GM12878 (cell line): ENCODE results near the gene TTI1. TPM values are rescaled to one million over a fixed set of nuclear protein-coding genes. Genes with fewer than 3 reads are reported as not detected.

Source experiments
- ATAC-seq: fragments of 200-7000 bp; cut with Tn5 transposase; 3 replicates; pipeline ENCODE4 v1.9.1; 2020; ENCODE audit warnings: mild to moderate bottlenecking, moderate library complexity
- BruUV-seq: library from RNA; stranded (reverse); fragments of 400-500 nt; replicated peaks from 2 replicates; lab custom pipeline; 2021; lab: Mats Ljungman, UMichigan
- CTCF ChIA-PET: fragments of 300-600 bp; sonication (Branson Sonifier 250); formaldehyde crosslinking; extraction: SDS; loops from one replicate; lab custom pipeline; 2021; ENCODE audit warnings: inconsistent platforms; lab: Yijun Ruan, JAX
- POLR2A ChIA-PET: fragments of 350-600 bp; formaldehyde crosslinking; extraction: SDS; loops from one replicate; lab custom pipeline; 2021; ENCODE audit warnings: inconsistent platforms; lab: Charles Lee
- RAD21 ChIA-PET: fragments of 300-600 bp; sonication (Branson Sonifier 250); formaldehyde crosslinking; loops from one replicate; lab custom pipeline; 2023; ENCODE audit warnings: antibody characterized with exemption; ENCODE audit not compliant: unreplicated experiment; lab: Charles Lee
- SMC1A ChIA-PET: fragments of 300-600 bp; sonication (Branson Sonifier 250); formaldehyde crosslinking; loops from one replicate; lab custom pipeline; 2023; ENCODE audit not compliant: unreplicated experiment, uncharacterized antibody; lab: Charles Lee
- DNase-seq: peaks from one replicate; pipeline ENCODE4 v3.0.0-alpha.2; 2011; ENCODE audit warnings: low read depth, low spot score
- FAIRE-seq: peaks from 3 replicates; lab custom pipeline; 2011; peaks lifted over from hg19 to GRCh38; lab: Jason Lieb, UNC
- H2AFZ ChIP-seq: 2 replicates; pipeline ENCODE4 v1.6.0; 2011; ENCODE audit warnings: low read depth, low read length, control low read depth; ENCODE audit not compliant: control insufficient read depth
- H3K27ac ChIP-seq: 2 replicates; pipeline ENCODE4 v1.5.1; 2011; ENCODE audit warnings: control low read depth; ENCODE audit not compliant: control insufficient read depth, insufficient read depth
- H3K27me3 ChIP-seq, 2 experiments: replicated peaks in 1 of 2; 2 replicates each; pipeline versions ENCODE4 v1.6.0 to v1.6.1; 2011; ENCODE audit warnings: low read length in 1 of 2; ENCODE audit not compliant: control insufficient read depth in 2 of 2, insufficient read depth in 2 of 2
- H3K36me3 ChIP-seq, 2 experiments: 2 replicates each; pipeline ENCODE4 v1.5.1; 2011; ENCODE audit warnings: low read length in 1 of 2; ENCODE audit not compliant: control insufficient read depth in 2 of 2, insufficient read depth in 2 of 2
- H3K4me1 ChIP-seq: 2 replicates; pipeline ENCODE4 v1.6.1; 2011; ENCODE audit warnings: mild to moderate bottlenecking, low read length, moderate library complexity, mixed read lengths; ENCODE audit not compliant: control insufficient read depth, insufficient read depth
- H3K4me2 ChIP-seq: 2 replicates; pipeline ENCODE4 v1.6.0; 2011; ENCODE audit warnings: control low read depth; ENCODE audit not compliant: control insufficient read depth, insufficient read depth
- H3K4me3 ChIP-seq: fragments of 200-600 bp; sonication (generic); 2 replicates; pipeline ENCODE4 v1.5.1; 2016
- H3K79me2 ChIP-seq: 2 replicates; pipeline ENCODE4 v1.6.0; 2011; ENCODE audit warnings: low read length; ENCODE audit not compliant: control insufficient read depth, insufficient read depth
- H3K9ac ChIP-seq: 2 replicates; pipeline ENCODE4 v1.8.0; 2011; ENCODE audit warnings: low read length, control low read depth, mixed read lengths; ENCODE audit not compliant: control insufficient read depth, insufficient read depth
- H3K9me3 ChIP-seq: replicated peaks from 3 replicates; pipeline ENCODE4 v1.5.1; 2011; ENCODE audit warnings: mild to moderate bottlenecking, low read length; ENCODE audit not compliant: control insufficient read depth, insufficient read depth
- H4K20me1 ChIP-seq: 2 replicates; pipeline ENCODE4 v1.6.0; 2011; ENCODE audit not compliant: control insufficient read depth, insufficient read depth
- EED ChIP-seq: sonication (generic); IDR thresholded peaks from 2 replicates; pipeline ENCODE4 v1.6.1; 2016; ENCODE audit warnings: antibody characterized with exemption, low read depth
- EP300 ChIP-seq, 2 experiments: fragments of 150-350 bp in 1 of 2; IDR thresholded peaks; 2 replicates each; pipeline ENCODE4 v1.6.1; 2011 to 2012; ENCODE audit warnings: low read depth in 2 of 2, low read length in 2 of 2, borderline replicate concordance in 1 of 2, improper control_type of control experiment in 1 of 2, inconsistent platforms in 1 of 2; ENCODE audit not compliant: control insufficient read depth in 1 of 2
- HCFC1 ChIP-seq: fragments of 150-350 bp; IDR thresholded peaks from 2 replicates; pipeline ENCODE4 v1.6.1; 2014; ENCODE audit warnings: low read length
- IKZF2 ChIP-seq, 2 experiments: fragments of 450-650 bp; IDR thresholded peaks; 2 replicates each; pipeline ENCODE4 v1.6.1; 2017; ENCODE audit warnings: mild to moderate bottlenecking in 2 of 2, moderate library complexity in 2 of 2
- JUND ChIP-seq: IDR thresholded peaks from 2 replicates; pipeline ENCODE4 v1.6.1; 2012; ENCODE audit warnings: low read depth, mild to moderate bottlenecking, low read length, improper control_type of control experiment, moderate library complexity
- MTA2 ChIP-seq: fragments of 450-650 bp; IDR thresholded peaks from 2 replicates; pipeline ENCODE4 v1.6.1; 2016; ENCODE audit warnings: low read depth, mild to moderate bottlenecking, moderate library complexity
- MTA3 ChIP-seq: IDR thresholded peaks from 2 replicates; pipeline ENCODE4 v1.6.1; 2012; ENCODE audit warnings: low read length, inconsistent platforms, borderline replicate concordance
- MYC ChIP-seq: IDR thresholded peaks from 2 replicates; pipeline ENCODE4 v1.6.1; 2011; ENCODE audit warnings: mild to moderate bottlenecking, low read length, moderate library complexity, inconsistent platforms; ENCODE audit not compliant: insufficient read depth, insufficient replicate concordance, insufficient read length, severe bottlenecking
- NFYB ChIP-seq: IDR thresholded peaks from 2 replicates; pipeline ENCODE4 v1.6.1; 2011; ENCODE audit warnings: low read depth, mild to moderate bottlenecking, low read length, improper control_type of control experiment, moderate library complexity; ENCODE audit not compliant: insufficient read depth
- POU2F2 ChIP-seq: IDR thresholded peaks from 3 replicates; pipeline ENCODE4 v1.6.1; 2011; ENCODE audit warnings: low read depth, mild to moderate bottlenecking, low read length, borderline replicate concordance
- RBBP5 ChIP-seq: fragments of 200-600 bp; sonication (generic); conservative IDR thresholded peaks from 2 replicates; pipeline ENCODE4 v1.6.1; 2016
- RELA ChIP-seq: fragments of 450-650 bp; IDR thresholded peaks from 2 replicates; pipeline ENCODE4 v1.8.0; 2014; ENCODE audit warnings: borderline replicate concordance; ENCODE audit not compliant: partially characterized antibody
- RUNX3 ChIP-seq: IDR thresholded peaks from 2 replicates; pipeline ENCODE4 v1.6.1; 2012; ENCODE audit warnings: low read length, inconsistent platforms
- SRF ChIP-seq, 2 experiments: IDR thresholded peaks; 2 replicates each; pipeline ENCODE4 v1.6.1; 2011; ENCODE audit warnings: low read depth in 2 of 2, low read length in 2 of 2, mild to moderate bottlenecking in 1 of 2, moderate library complexity in 1 of 2
- SUZ12 ChIP-seq: fragments of 200-600 bp; sonication (generic); IDR thresholded peaks from one replicate; pipeline ENCODE4 v1.6.1; 2018; ENCODE audit warnings: antibody characterized with exemption, mild to moderate bottlenecking; ENCODE audit not compliant: unreplicated experiment
- ZNF217 ChIP-seq: fragments of 450-650 bp; IDR thresholded peaks from 2 replicates; pipeline ENCODE4 v1.6.1; 2017; ENCODE audit warnings: antibody characterized with exemption, mild to moderate bottlenecking
- ZNF384 ChIP-seq: IDR thresholded peaks from 2 replicates; pipeline ENCODE4 v1.6.1; 2012; ENCODE audit warnings: low read depth, mild to moderate bottlenecking, low read length, improper control_type of control experiment, borderline replicate concordance
- ZNF622 ChIP-seq: fragments of 450-650 bp; IDR thresholded peaks from 2 replicates; pipeline ENCODE4 v1.6.1; 2017; ENCODE audit warnings: mild to moderate bottlenecking, inconsistent platforms
- WGBS: methylation state at CpG from one replicate; pipeline ENCODE4 v1.1.6; 2016; ENCODE audit warnings: low lambda C conversion rate; ENCODE audit not compliant: insufficient replicate concordance, insufficient coverage; ENCODE audit errors: missing lambda C conversion rate; 5-methylcytosine and 5-hydroxymethylcytosine counted together
- in situ Hi-C: fragments of 300-500 bp; cut with MboI; formaldehyde crosslinking; loops from 9 replicates; pipeline ENCODE4 v1.14.3; 2018; ENCODE audit warnings: mixed read lengths
- intact Hi-C: fragments of 100-400 bp; cut with micrococcal nuclease; formaldehyde crosslinking; loops from one replicate; pipeline ENCODE4 v1.14.2; 2022; ENCODE audit not compliant: unreplicated experiment
- polyA plus RNA-seq, 11 experiments: library from polyadenylated mRNA; depleted of rRNA in 4 of 11; unstranded in 6 of 11; stranded (reverse) in 5 of 11; fragments of >200 nt; fragmentation: Nextera tagmentation in 4 of 11; fragmentation: Illumina TruSeq in 1 of 11; extraction: Ambion mirVana in 4 of 11; extraction: Trizol in 1 of 11; gene quantifications; 1 replicate in 1 of 11; 2 replicates in 10 of 11; pipeline versions ENCODE4 v1.2.1 to v1.2.3, GENCODE V29; 2011 to 2016; ENCODE audit warnings: inconsistent platforms in 2 of 11, missing spikeins in 2 of 11, low read depth in 1 of 11
- total RNA-seq, 4 experiments: library from RNA; depleted of rRNA in 3 of 4; stranded (reverse); fragments of >200 nt in 3 of 4; fragmentation: Illumina TruSeq in 1 of 4; extraction: Trizol in 1 of 4; gene quantifications; 2 replicates each; pipeline versions ENCODE4 v1.2.1 to v1.2.3, GENCODE V29; 2013 to 2021
- TF ChIP-seq, protein P1 (sequence below): IDR thresholded peaks from 2 replicates; pipeline ENCODE4 v1.6.1; 2012; ENCODE audit warnings: low read depth, low read length, improper control_type of control experiment
- TF ChIP-seq, protein P2 (sequence below): fragments of 450-650 bp; IDR thresholded peaks from 2 replicates; pipeline ENCODE4 v1.6.1; 2017; ENCODE audit warnings: borderline replicate concordance
- TF ChIP-seq, protein P3 (sequence below): fragments of 450-650 bp; IDR thresholded peaks from 2 replicates; pipeline ENCODE4 v1.6.1; 2014; ENCODE audit warnings: mild to moderate bottlenecking

TTI1 gene
- total and polyA plus RNA-seq, 10 of the 15 experiments (the other 5 are each of a cell fraction or from before 2014, with no cell fraction given): 5.3 to 44.6 (median 24.9) TPM

DNA sequence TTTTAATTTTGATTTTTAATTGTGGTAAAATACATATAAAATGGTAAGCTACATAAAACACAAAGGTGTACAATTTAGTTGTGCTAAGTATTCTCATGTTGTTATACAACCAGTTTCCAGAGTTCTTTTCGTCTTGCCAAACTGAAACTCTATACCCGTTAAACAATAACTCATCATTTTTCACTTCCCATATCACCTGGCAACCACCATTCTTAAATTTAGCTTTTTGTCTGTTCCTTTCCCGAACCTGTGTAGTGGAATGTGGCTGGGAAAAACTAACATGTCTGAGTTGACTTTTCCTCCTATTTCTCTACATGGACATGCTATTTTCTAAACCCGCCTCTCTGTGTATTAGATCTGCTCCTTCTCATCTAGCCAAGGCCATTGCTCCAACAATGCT, 27.9 kb upstream of the TTI1 start:
- in situ Hi-C loops: loop anchor here (25.0 kb wide), 1 partner anchor 101 kb away; the partner anchor contains the start of gene TGM2
- Histone ChIP-seq H3K4me1 (peaks cover 24% of the 10 kb centered on the region), H3K36me3 (peaks cover 21 to 29% of the 10 kb centered on the region in 2 experiments), H3K9ac (no peak overlapping the region), H3K4me2 (peak overlapping the region; percentile 65), H2AFZ (no peak overlapping the region), H3K27me3 (no peaks in the 10 kb centered on the region), H4K20me1 (no peaks in the 10 kb centered on the region), H3K27ac (peak overlapping the region; percentile 46), H3K9me3 (peaks cover 2% of the 10 kb centered on the region; the same call in 1 of the 3 replicates), H3K4me3 (no peak overlapping the region), H3K79me2 (no peaks in the 10 kb centered on the region; the same call in 1 of the 2 replicates)
- WGBS: 11% methylated on average over 4 of the region's 4 CpGs
- intact Hi-C loops: no loop called here
- BruUV-seq: no TSS peak
- CTCF ChIA-PET: interaction anchor here (0.5 to 19.0 kb wide), 15 partner anchors 9 to 796 kb away, joined by 3 to 404 read pairs (median 7); partner anchors contain the start of gene TGM2
- SMC1A ChIA-PET: interaction anchor here (0.6 to 6.1 kb wide), 24 partner anchors 9 to 159 kb away, joined by 3 to 128 read pairs (median 5); partner anchors contain the start of genes RPRD1B, TTI1 and VSTM2L
- RAD21 ChIA-PET: interaction anchor here (0.6 to 2.5 kb wide), 19 partner anchors 8 to 160 kb away, joined by 3 to 21 read pairs (median 4); no protein-coding TSS in a partner anchor
- POLR2A ChIA-PET: interaction anchor here (0.6 to 1.7 kb wide), 3 partner anchors 17 to 499 kb away, joined by 3 to 6 read pairs (median 3); no protein-coding TSS in a partner anchor
- ATAC-seq (peak; percentile 76), DNase-seq (no peak), FAIRE-seq (peak; percentile 44)
- TF ChIP-seq IKZF2 (IDR thresholded peaks at IDR 0.05) (peak; percentile 91 to 94), POU2F2 (no peak), EED (0 out of 2 replicates have a peak, but pooled peaks have one; percentile 44), SRF (IDR thresholded peaks at IDR 0.05; ENCODE audit: low read depth in 2 of 2, low read length in 2 of 2) (no peak), MTA3 (no peak), MTA2 (peak; percentile 55; the same call in 1 of the 2 replicates), HCFC1 (no peak), ZNF622 (no peak), ZNF384 (no peak), EP300 (IDR thresholded peaks at IDR 0.05; ENCODE audit: borderline replicate concordance in 1 of 2, control insufficient read depth in 1 of 2, low read depth in 2 of 2, low read length in 2 of 2) (peak in 1 of 2 experiments; percentile 17; a peak in 1 of 4 replicates), RBBP5 (no peak), RELA (no peak), SUZ12 (no peak), MYC (no peak), RUNX3 (peak; percentile 64), ZNF217 (peak; percentile 58; the same call in 1 of the 2 replicates), NFYB (no peak), JUND (no peak)
- TF ChIP-seq, protein P1, sequence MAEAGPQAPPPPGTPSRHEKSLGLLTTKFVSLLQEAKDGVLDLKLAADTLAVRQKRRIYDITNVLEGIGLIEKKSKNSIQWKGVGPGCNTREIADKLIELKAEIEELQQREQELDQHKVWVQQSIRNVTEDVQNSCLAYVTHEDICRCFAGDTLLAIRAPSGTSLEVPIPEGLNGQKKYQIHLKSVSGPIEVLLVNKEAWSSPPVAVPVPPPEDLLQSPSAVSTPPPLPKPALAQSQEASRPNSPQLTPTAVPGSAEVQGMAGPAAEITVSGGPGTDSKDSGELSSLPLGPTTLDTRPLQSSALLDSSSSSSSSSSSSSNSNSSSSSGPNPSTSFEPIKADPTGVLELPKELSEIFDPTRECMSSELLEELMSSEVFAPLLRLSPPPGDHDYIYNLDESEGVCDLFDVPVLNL: no peak
- TF ChIP-seq, protein P2, sequence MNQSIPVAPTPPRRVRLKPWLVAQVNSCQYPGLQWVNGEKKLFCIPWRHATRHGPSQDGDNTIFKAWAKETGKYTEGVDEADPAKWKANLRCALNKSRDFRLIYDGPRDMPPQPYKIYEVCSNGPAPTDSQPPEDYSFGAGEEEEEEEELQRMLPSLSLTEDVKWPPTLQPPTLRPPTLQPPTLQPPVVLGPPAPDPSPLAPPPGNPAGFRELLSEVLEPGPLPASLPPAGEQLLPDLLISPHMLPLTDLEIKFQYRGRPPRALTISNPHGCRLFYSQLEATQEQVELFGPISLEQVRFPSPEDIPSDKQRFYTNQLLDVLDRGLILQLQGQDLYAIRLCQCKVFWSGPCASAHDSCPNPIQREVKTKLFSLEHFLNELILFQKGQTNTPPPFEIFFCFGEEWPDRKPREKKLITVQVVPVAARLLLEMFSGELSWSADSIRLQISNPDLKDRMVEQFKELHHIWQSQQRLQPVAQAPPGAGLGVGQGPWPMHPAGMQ: no peak
- TF ChIP-seq, protein P3, sequence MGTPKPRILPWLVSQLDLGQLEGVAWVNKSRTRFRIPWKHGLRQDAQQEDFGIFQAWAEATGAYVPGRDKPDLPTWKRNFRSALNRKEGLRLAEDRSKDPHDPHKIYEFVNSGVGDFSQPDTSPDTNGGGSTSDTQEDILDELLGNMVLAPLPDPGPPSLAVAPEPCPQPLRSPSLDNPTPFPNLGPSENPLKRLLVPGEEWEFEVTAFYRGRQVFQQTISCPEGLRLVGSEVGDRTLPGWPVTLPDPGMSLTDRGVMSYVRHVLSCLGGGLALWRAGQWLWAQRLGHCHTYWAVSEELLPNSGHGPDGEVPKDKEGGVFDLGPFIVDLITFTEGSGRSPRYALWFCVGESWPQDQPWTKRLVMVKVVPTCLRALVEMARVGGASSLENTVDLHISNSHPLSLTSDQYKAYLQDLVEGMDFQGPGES: no peak
